HEK293T (cell line): ENCODE results near the gene PDPN.

ENCODE experiments used
- BHLHE40 ChIP-seq: fragments of 450-650 bp; IDR thresholded peaks from 2 replicates; pipeline ENCODE4 v1.6.1; 2016; ENCODE audit warnings: mild to moderate bottlenecking, moderate library complexity, borderline replicate concordance
- ELF4 ChIP-seq: fragments of 450-650 bp; IDR thresholded peaks from 2 replicates; pipeline ENCODE4 v1.6.1; 2017; ENCODE audit warnings: antibody characterized with exemption
- FOXK2 ChIP-seq: fragments of 450-650 bp; IDR thresholded peaks from 2 replicates; pipeline ENCODE4 v1.6.1; 2016; ENCODE audit warnings: mild to moderate bottlenecking
- SP1 ChIP-seq: fragments of 450-650 bp; IDR thresholded peaks from 2 replicates; pipeline ENCODE4 v1.6.1; 2017

GRCh38 chr1:13586001-13586400, 2.4 kb downstream of the PDPN start:
- no peak for TF ChIP-seq SP1
- TF ChIP-seq ELF4, result no peak
- no peak for TF ChIP-seq FOXK2
- TF ChIP-seq BHLHE40, result no peak
